SU-DHL-6 (cell line): ENCODE results near the gene SLC25A12.
"Not testable (repeated sequence)": the region's sequence is repeated elsewhere in the genome, so short reads cannot be mapped to it uniquely, and the experiment has no call there.

Source experiments
- H2AFZ ChIP-seq: fragments of 200-600 bp; sonication (generic); 2 replicates; pipeline ENCODE4 v1.6.1; 2014; ENCODE audit warnings: low read depth, mild to moderate bottlenecking, moderate library complexity, mixed read lengths, antibody characterized with exemption, low read length; ENCODE audit not compliant: severe bottlenecking
- H3F3A ChIP-seq: fragments of 200-600 bp; shearing (Covaris generic); 2 replicates; pipeline ENCODE4 v1.6.0; 2016; ENCODE audit warnings: antibody characterized with exemption, mild to moderate bottlenecking; ENCODE audit not compliant: insufficient read depth
- H3K27ac ChIP-seq: fragments of 200-600 bp; sonication (generic); 2 replicates; pipeline ENCODE4 v1.5.1; 2016; ENCODE audit warnings: low read depth, mild to moderate bottlenecking, low read length, moderate library complexity, mixed read lengths
- H3K27me3 ChIP-seq: fragments of 200-600 bp; sonication (generic), shearing (Covaris generic); 2 replicates; pipeline ENCODE4 v1.6.0; 2014; ENCODE audit warnings: mild to moderate bottlenecking, low read length
- H3K36me3 ChIP-seq: fragments of 200-600 bp; sonication (generic); 2 replicates; pipeline ENCODE4 v1.6.1; 2014; ENCODE audit warnings: mild to moderate bottlenecking, low read length, mixed read lengths
- H3K4me2 ChIP-seq: fragments of 300-600, 200-600 bp; shearing (Covaris generic), sonication (generic); 2 replicates; pipeline ENCODE4 v1.6.0; 2014; ENCODE audit warnings: low read length, low read depth, mild to moderate bottlenecking; ENCODE audit not compliant: poor library complexity, severe bottlenecking
- H3K4me3 ChIP-seq: fragments of 200-600 bp; sonication (generic); 2 replicates; pipeline ENCODE4 v1.5.1; 2014; ENCODE audit warnings: antibody characterized with exemption, low read length, mild to moderate bottlenecking, mixed read lengths; ENCODE audit not compliant: insufficient read depth, poor library complexity, severe bottlenecking
- H3K79me2 ChIP-seq: fragments of 200-600 bp; sonication (generic); 2 replicates; pipeline ENCODE4 v1.6.1; 2014; ENCODE audit warnings: mild to moderate bottlenecking, low read length, moderate library complexity; ENCODE audit not compliant: insufficient read depth
- H3K9ac ChIP-seq: fragments of 200-600 bp; sonication (generic); 2 replicates; pipeline ENCODE4 v1.7.0; 2014; ENCODE audit warnings: mild to moderate bottlenecking, low read length
- H3K9me2 ChIP-seq: fragments of 200-600 bp; sonication (generic); replicated peaks from 2 replicates; pipeline ENCODE4 v1.6.1; 2014; ENCODE audit warnings: low read length; ENCODE audit not compliant: insufficient read depth
- H3K9me3 ChIP-seq: fragments of 200-600 bp; sonication (generic); 2 replicates; pipeline ENCODE4 v1.6.1; 2014; ENCODE audit warnings: low read length, mixed read lengths; ENCODE audit not compliant: insufficient read depth
- H4K20me1 ChIP-seq: fragments of 200-600 bp; sonication (generic); 2 replicates; pipeline ENCODE4 v1.6.1; 2014; ENCODE audit warnings: low read depth, mild to moderate bottlenecking, antibody characterized with exemption, low read length, moderate library complexity, mixed read lengths
- EZH2phosphoT487 ChIP-seq: fragments of 200-600 bp; sonication (generic), shearing (Covaris generic); conservative IDR thresholded peaks from 2 replicates; pipeline ENCODE4 v1.6.1; 2018; ENCODE audit warnings: mild to moderate bottlenecking, antibody characterized with exemption, low read length, moderate library complexity, mixed read lengths
- TF ChIP-seq, protein P1 (sequence below): fragments of 200-600 bp; sonication (generic); IDR thresholded peaks from one replicate; pipeline ENCODE4 v1.5.1; 2017; ENCODE audit warnings: antibody characterized with exemption, mild to moderate bottlenecking, low read length, moderate library complexity; ENCODE audit not compliant: insufficient read depth, poor library complexity, severe bottlenecking

The SLC25A12 gene

DNA sequence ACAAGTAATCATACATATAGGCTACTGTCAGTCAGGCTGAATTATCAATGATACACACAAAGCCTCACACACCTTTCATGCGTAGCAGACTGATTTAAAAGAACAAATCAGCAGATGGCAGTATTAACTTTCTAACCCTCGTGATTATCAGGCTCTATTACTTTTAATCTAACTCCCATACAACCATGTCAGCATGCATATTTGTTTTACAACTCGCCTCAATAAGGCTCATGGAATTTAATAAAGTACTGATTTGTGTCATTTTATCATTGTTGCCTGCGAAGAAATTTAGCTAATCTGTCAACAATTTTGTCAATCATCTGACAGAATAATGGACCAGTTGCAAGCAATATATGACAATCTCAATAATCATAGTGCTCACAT lies 82.8 kb downstream of the SLC25A12 start:
- Histone ChIP-seq H3F3A (peaks cover 9% of the 10 kb centered on the region; the same call in 1 of the 2 replicates), H3K4me2 (no peak overlapping the region), H3K36me3 (peaks cover 9% of the 10 kb centered on the region; the same call in 1 of the 2 replicates), H3K4me3 (no peak overlapping the region), H3K27me3 (no peaks in the 10 kb centered on the region), H3K9ac (no peak overlapping the region), H3K9me2 (no peaks in the 10 kb centered on the region), H2AFZ (no peak overlapping the region), H3K27ac (no peak overlapping the region), H3K9me3 (no peaks in the 10 kb centered on the region), H3K79me2 (no peaks in the 10 kb centered on the region), H4K20me1 (no peaks in the 10 kb centered on the region)
- no peak for TF ChIP-seq EZH2phosphoT487
- TF ChIP-seq, protein P1, sequence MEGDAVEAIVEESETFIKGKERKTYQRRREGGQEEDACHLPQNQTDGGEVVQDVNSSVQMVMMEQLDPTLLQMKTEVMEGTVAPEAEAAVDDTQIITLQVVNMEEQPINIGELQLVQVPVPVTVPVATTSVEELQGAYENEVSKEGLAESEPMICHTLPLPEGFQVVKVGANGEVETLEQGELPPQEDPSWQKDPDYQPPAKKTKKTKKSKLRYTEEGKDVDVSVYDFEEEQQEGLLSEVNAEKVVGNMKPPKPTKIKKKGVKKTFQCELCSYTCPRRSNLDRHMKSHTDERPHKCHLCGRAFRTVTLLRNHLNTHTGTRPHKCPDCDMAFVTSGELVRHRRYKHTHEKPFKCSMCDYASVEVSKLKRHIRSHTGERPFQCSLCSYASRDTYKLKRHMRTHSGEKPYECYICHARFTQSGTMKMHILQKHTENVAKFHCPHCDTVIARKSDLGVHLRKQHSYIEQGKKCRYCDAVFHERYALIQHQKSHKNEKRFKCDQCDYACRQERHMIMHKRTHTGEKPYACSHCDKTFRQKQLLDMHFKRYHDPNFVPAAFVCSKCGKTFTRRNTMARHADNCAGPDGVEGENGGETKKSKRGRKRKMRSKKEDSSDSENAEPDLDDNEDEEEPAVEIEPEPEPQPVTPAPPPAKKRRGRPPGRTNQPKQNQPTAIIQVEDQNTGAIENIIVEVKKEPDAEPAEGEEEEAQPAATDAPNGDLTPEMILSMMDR, result no peak

- H3K36me3 ChIP-seq, result peaks cover 9% of the 10 kb centered on the region; the same call in 1 of the 2 replicates
- no peaks in the 10 kb centered on the region for H3K27me3 ChIP-seq
- no peak overlapping the region for H3K4me2 ChIP-seq
- peaks cover 9% of the 10 kb centered on the region; the same call in 1 of the 2 replicates for H3F3A ChIP-seq
- no peaks in the 10 kb centered on the region for H3K79me2 ChIP-seq
- H3K9me3 ChIP-seq, result no peaks in the 10 kb centered on the region
- H2AFZ ChIP-seq, result no peak overlapping the region
- no peak overlapping the region for H3K27ac ChIP-seq
- no peaks in the 10 kb centered on the region for H4K20me1 ChIP-seq
- no peak overlapping the region for H3K9ac ChIP-seq
- no peak for TF ChIP-seq EZH2phosphoT487
- TF ChIP-seq, protein P1, result no peak
- H3K9me2 ChIP-seq, result no peaks in the 10 kb centered on the region
- no peak overlapping the region for H3K4me3 ChIP-seq
Measured at GRCh38 chr2:171810422-171811244, 83.4 kb downstream of the SLC25A12 start.

GRCh38 chr2:171808885-171809284 lies 85.2 kb downstream of the SLC25A12 start:
- not testable (repeated sequence) for H3K9me2 ChIP-seq, H3K4me3 ChIP-seq, H2AFZ ChIP-seq, H3K27ac ChIP-seq, H3K36me3 ChIP-seq, H3K9ac ChIP-seq, H3F3A ChIP-seq, H3K9me3 ChIP-seq, H3K79me2 ChIP-seq, H3K27me3 ChIP-seq, H3K4me2 ChIP-seq, H4K20me1 ChIP-seq

DNA sequence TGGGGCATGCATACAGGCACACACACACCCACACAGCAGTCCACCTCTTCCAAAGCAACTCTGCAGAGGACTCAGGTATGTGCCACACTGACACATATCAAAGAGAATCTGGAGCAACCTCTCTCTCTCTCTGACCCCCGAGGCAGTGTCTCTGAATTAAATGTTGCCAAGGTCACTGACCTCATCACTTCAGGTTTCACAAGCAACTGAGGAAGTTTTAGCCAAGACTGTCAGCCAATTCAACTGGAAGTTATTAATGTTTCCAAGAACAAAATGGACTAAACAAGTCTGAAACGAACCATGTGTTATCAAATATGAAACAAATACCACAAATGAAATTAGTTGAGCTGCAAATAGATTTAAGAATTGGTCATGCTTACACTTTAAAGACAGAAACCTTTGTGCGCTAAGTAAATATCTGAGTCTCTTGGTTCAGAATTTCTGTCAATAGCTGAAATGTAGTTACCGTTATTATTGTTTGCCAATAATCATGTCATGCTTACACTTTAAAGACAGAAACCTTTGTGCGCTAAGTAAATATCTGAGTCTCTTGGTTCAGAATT lies 86.1 kb downstream of the SLC25A12 start:
- Histone ChIP-seq H3K36me3 (peaks cover 5% of the 10 kb centered on the region; the same call in 1 of the 2 replicates), H4K20me1 (no peaks in the 10 kb centered on the region), H3K9ac (no peak overlapping the region), H2AFZ (no peak overlapping the region), H3F3A (no peaks in the 10 kb centered on the region), H3K79me2 (no peaks in the 10 kb centered on the region), H3K27me3 (no peaks in the 10 kb centered on the region), H3K9me3 (no peaks in the 10 kb centered on the region), H3K9me2 (no peaks in the 10 kb centered on the region), H3K4me3 (no peak overlapping the region), H3K27ac (no peak overlapping the region), H3K4me2 (no peak overlapping the region)
- TF ChIP-seq, protein P1, result no peak
- TF ChIP-seq EZH2phosphoT487, result no peak
